ENCODE measurements around the gene SQSTM1. TPM values are rescaled to one million over a fixed set of nuclear protein-coding genes. Genes with fewer than 3 reads are reported as not detected.

Gene SQSTM1
- total and polyA plus RNA-seq, 2 of the 8 experiments (the other 6 are each of a cell fraction or from before 2014, with no cell fraction given) = 78.6 to 110 TPM

GRCh38 chr5:179817470-179817840 lies 3.2 kb upstream of the SQSTM1 start:
- Histone ChIP-seq H3K79me1 (ENCODE audit: low read depth, low read length) (peaks cover 4% of the 10 kb centered on the region), H2AK5ac (ENCODE audit: low read depth, low read length) (no peak overlapping the region), H3K9ac (replicated peaks in 1 of 4; ENCODE audit: extremely low read depth in 1 of 4, low read depth in 3 of 4, low read length in 3 of 4) (no peak overlapping the region), H3K23me2 (ENCODE audit: low read depth, low read length) (peaks cover 15% of the 10 kb centered on the region; the same call in 1 of the 2 replicates), H3K79me2 (ENCODE audit: control insufficient read depth in 1 of 2, insufficient read depth in 2 of 2, low read length in 2 of 2) (peaks cover 4 to 13% of the 10 kb centered on the region in 2 experiments; a peak in 2 of 4 replicates), H3K23ac (ENCODE audit: insufficient read length) (no peak overlapping the region), H3K4me1 (replicated peaks in 1 of 4; ENCODE audit: control insufficient read depth in 3 of 4, insufficient read depth in 4 of 4, low read length in 3 of 4) (peaks cover 4 to 38% (median 33%) of the 10 kb centered on the region in 4 experiments), H4K20me1 (replicated peaks in 1 of 2; ENCODE audit: control insufficient read depth in 1 of 2, insufficient read depth in 2 of 2, low read length in 2 of 2) (peaks cover 4 to 8% of the 10 kb centered on the region in 2 experiments), H2BK5ac (ENCODE audit: low read depth, low read length) (no peak overlapping the region), H4K8ac (ENCODE audit: extremely low read depth, insufficient read depth, low read length) (no peak overlapping the region), H2BK120ac (replicated peaks; ENCODE audit: low read depth, low read length) (no peak overlapping the region), H3K27me3 (replicated peaks in 1 of 4; ENCODE audit: control insufficient read depth in 3 of 4, extremely low read depth in 1 of 4, insufficient read depth in 3 of 4, low read length in 3 of 4) (peaks cover 0 to 5% (median 2%) of the 10 kb centered on the region in 4 experiments; a peak in 2 of 7 replicates), H2BK15ac (ENCODE audit: low read length) (0 out of 2 replicates have a peak overlapping the region, but pooled peaks have one; percentile 29), H2BK12ac (ENCODE audit: low read depth, low read length) (no peak overlapping the region), H3K4me2 (ENCODE audit: insufficient read depth in 1 of 2, low read depth in 2 of 2, low read length in 2 of 2) (peak overlapping the region; percentile 54 to 71), H4K91ac (replicated peaks; ENCODE audit: insufficient read length, low read length) (no peak overlapping the region), H3K56ac (replicated peaks; ENCODE audit: insufficient read length, low read depth, low read length) (no peak overlapping the region), H3K36me3 (ENCODE audit: control insufficient read depth in 2 of 4, insufficient read depth in 4 of 4, low read length in 3 of 4) (0 out of 8 replicates have a peak, but pooled peaks cover 0 to 3% (median 0%) of the 10 kb centered on the region in 4 experiments), H3K4ac (replicated peaks; ENCODE audit: insufficient read length, low read depth, low read length) (no peak overlapping the region), H3K14ac (ENCODE audit: insufficient read length) (no peak overlapping the region), H3K27ac (ENCODE audit: low read depth, low read length) (no peak overlapping the region), H3K4me3 (ENCODE audit: extremely low read depth in 1 of 4, insufficient read depth in 2 of 4, low read depth in 3 of 4, low read length in 4 of 4) (peak overlapping the region; percentile 32 to 62 (median 40); a peak in 7 of 8 replicates), H3K18ac (ENCODE audit: extremely low read depth, low read length) (no peak overlapping the region; the same call in 1 of the 2 replicates), H2AFZ (ENCODE audit: low read length) (no peak overlapping the region), H3K9me3 (ENCODE audit: insufficient read depth in 2 of 2, low read depth in 1 of 2, low read length in 1 of 2) (no peaks in the 10 kb centered on the region), H4K5ac (ENCODE audit: insufficient read length, low read depth, low read length) (no peak overlapping the region), H2BK20ac (ENCODE audit: low read length) (no peak overlapping the region)
- 80% methylated on average over 7 of the region's 8 CpGs; no CpG with 5 or more reads in 1 of the 2 experiments for WGBS, 2 experiments (ENCODE audit: extremely low coverage in 1 of 2, insufficient coverage in 1 of 2, insufficient read length in 1 of 2, insufficient replicate concordance in 2 of 2, low coverage in 1 of 2, low lambda C conversion rate in 2 of 2, missing lambda C conversion rate in 1 of 2)
- CTCF ChIA-PET (ENCODE audit: partially characterized antibody) = interaction anchor here (1.0 kb wide), 1 partner anchor 22 kb away, joined by 3 read pairs; no protein-coding TSS in a partner anchor
- POLR2A ChIA-PET (ENCODE audit: partially characterized antibody) = interaction anchor here (1.2 to 12.6 kb wide), 6 partner anchors 10 to 194 kb away, joined by 3 to 207 read pairs (median 4); partner anchors contain the start of genes HNRNPH1, LTC4S and MGAT4B
- FAIRE-seq (no peak), DNase-seq (ENCODE audit: low read depth in 1 of 2, low spot score in 2 of 2) (no peak)
- TF ChIP-seq E2F6 (IDR thresholded peaks at IDR 0.05) (no peak), SP4 (IDR thresholded peaks at IDR 0.05; ENCODE audit: low read length) (no peak), RFX5 (IDR thresholded peaks at IDR 0.05; ENCODE audit: borderline replicate concordance, low read depth, low read length) (no peak), CBX5 (IDR thresholded peaks at IDR 0.05; ENCODE audit: low read depth, low read length) (no peak)

Data from H1 (cell line).